Activated CD4-positive, alpha-beta T cell treated with anti-CD3 and anti-CD28 coated beads, Interleukin-2, amount 50 U/mL, for 16 hours (primary cell): Measurements from ENCODE around the gene ZCCHC14.
"Not testable (repeated sequence)": the region's sequence is repeated elsewhere in the genome, so short reads cannot be mapped to it uniquely, and the experiment has no call there.

Experiments
- DNase-seq: peaks from one replicate; pipeline ENCODE4 v3.0.0-alpha.2; 2020

Gene ZCCHC14

GRCh38 chr16:87495578-87496446, 3.0 kb upstream of the ZCCHC14 start:
- no peak for DNase-seq

- DNase-seq: no peak
These were observed 920 bp upstream of the ZCCHC14 start for GRCh38 chr16:87493608-87494280.

DNA sequence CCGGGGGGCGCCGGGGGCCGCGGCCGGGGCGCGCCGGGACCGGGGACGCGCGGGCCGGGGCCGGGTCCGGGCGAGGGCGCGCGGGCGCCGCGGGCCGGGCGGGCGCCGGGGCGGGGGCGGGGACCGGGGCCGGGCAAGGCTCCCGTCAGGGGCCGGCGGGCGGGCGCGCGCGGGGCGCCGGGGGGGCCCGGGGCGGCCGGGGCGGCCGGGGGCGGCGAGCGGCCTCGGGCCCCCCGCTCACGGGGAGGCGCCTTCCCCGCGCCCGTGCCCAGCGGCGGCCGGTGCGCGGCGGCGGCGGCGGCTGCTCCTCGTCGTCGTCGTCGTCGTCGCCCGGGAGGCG, 563 bp downstream of the ZCCHC14 start:
- DNase-seq: no peak

DNA sequence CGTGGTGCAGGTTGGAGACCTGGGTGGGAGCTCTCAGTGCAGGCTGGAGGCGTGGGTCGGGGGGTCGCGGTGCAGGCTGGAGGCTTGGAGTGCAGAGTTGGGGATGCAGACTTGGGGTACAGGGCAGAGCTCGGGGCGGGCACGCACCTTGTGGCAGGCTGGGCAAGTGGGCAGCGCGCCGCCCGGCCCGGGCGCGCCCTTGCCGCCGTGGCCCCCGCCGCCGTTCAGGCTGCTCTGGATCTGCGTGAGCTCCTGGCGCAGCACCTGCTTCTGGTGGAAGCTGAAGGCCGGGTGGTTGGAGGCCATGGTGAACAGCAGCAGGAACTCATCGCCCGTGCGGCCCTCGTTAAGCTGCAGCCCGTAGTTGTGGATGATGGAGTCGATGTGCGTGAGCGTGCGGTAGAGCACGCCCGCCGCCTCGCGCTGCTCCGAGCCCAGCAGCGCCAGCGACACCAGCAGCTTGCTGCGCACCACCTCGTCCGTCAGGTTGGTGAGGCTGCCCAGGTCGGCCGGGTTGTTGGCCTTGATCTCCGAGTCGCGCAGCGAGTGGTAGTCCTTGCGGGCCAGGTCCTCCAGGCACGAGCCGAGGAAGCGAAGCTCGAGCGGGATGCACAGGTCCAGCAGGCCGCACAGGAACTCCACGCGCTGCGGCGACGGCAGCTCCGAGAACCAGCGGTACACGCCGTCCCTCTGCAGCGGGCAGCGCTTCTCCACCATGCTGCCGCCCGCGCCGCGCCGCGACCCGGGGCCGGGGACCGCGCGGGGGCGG, 1.1 kb downstream of the ZCCHC14 start:
- no peak for DNase-seq

DNA sequence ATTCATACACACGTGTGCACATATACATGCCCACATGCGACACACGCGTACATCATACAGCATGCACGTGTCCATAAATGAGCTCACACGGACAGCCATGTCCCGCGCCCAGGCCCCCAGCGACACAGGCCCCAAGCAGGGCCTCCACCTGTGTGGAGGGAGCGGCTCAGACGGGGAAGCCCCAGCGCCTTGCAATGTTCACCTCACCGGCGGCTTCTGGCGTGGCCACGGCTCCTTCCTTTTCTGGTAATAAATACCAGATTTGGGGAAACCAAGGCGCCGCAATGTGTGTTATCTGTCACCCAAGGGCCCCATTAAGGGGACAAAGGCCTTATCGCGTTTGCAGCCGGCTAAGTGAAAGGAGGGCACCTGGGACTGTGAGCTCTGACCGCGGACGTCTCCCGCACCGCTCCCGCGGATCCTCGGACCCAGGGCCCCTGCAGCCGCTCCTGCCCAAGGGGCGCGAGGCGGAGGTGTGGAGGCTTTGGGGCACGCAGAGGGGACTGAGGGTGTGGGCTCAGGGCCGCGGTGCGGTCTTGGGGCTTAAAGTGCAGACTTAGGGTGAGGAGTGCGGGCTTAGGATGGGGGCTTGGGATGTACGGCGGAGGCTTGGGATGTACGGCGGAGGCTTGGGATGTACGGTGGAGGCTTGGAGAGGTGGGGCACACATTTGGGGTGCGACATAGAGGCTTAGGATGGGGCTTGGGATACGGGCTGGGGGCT, 1.9 kb downstream of the ZCCHC14 start:
- DNase-seq: peak; percentile 65

DNA sequence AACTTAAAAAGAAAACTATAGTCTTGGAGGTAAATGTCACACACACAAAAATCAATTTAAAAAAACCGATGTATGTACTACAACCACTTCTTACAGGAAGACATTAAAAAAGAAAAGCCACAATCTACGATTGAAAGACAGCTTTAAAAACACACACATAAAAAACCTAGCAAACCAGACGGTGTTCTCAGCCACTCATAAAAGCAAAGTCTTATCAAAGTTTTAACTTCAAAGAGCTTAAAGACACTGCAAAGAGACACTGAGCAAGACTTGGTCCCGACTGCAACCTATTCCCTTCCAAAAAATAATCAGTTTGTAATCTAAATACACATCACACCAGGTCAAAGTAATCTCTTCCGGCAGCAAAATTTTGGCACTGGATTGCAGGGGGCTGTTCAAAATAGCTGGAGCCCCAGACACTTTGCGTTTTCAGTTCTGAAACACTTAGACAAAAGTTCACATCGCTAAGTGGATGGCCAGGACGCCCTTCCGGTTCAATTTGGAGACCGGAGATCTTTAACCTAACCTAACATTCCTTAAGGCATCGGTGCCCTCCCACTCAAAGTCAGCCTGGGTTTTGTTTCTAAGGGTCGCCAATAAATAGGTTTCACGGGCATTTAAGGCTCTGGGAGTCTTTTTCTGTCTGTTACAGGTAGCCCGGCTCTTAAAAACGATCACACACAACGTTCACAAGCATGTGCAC, 2.6 kb downstream of the ZCCHC14 start:
- DNase-seq: no peak

GRCh38 chr16:87489434-87490045, 3.3 kb downstream of the ZCCHC14 start:
- no peak for DNase-seq

- DNase-seq: not testable (repeated sequence)
These were observed 3.9 kb downstream of the ZCCHC14 start for GRCh38 chr16:87488960-87489359.

GRCh38 chr16:87487361-87487924, 5.4 kb downstream of the ZCCHC14 start:
- no peak for DNase-seq

DNA sequence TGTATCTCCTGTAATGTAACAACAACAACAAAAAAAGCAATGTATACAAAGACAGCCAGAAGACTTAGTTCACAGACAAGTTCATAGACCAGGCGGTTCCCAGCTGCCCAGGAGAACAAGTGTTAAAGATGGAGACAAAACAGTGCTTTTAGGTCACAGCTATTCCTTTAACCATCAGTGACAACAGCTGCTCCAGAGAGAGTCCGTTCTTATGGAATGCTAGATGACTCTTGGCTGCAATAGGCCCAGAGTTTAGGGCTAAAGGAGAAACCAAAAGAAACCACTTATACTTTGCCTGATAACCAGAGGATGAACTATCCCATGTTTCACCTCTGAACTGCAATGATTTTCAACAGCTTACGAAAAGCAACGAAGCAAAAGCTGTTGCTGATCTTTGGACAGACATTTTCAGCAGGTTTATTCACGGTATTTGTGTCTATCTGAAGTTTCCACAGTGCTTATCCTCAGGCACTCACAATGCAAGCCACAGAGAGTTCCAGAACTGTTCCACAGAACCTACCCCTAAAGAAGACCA, 6.0 kb downstream of the ZCCHC14 start:
- DNase-seq: no peak

DNA sequence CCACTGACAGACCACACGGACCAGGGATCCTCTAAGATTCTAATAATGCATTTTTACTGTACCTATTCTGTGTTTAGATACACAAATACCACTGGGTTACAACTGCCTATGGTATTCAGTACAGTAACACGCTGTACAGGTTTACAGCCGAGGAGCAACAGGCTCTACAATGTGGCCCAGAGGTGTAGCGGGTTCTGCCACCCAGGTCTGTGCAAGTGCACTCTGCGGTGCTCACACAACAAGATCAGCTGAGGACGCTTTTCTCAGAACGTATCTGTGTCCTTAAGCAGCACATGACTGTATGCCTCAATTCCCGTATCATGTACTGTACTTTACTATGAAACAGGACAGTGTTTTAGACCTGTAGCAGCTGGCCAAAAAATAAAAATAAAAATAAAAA, 6.5 kb downstream of the ZCCHC14 start:
- no peak for DNase-seq

- DNase-seq: peak; percentile 77
These were observed 7.0 kb downstream of the ZCCHC14 start for GRCh38 chr16:87485792-87486191.

GRCh38 chr16:87484487-87485331, 8.1 kb downstream of the ZCCHC14 start:
- no peak for DNase-seq

DNA sequence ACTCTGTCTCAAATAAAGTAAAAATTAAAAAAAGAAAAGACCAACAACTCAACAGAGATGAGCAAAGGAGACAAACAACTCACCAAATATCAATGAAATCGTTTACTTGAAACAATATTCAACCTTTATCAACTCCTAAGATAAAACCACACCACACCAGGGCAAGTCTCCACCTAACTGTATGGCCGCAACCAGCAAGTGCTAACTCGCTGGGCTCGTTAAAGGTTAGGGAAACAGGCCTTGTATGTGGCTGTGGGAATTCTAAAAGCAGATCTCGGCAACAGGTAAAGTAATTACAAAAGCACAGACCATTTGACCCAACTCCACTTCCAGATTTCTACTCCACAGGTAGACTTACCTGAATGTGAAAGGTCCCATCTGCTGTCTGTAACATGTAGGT, 9.3 kb downstream of the ZCCHC14 start:
- DNase-seq: no peak

DNA sequence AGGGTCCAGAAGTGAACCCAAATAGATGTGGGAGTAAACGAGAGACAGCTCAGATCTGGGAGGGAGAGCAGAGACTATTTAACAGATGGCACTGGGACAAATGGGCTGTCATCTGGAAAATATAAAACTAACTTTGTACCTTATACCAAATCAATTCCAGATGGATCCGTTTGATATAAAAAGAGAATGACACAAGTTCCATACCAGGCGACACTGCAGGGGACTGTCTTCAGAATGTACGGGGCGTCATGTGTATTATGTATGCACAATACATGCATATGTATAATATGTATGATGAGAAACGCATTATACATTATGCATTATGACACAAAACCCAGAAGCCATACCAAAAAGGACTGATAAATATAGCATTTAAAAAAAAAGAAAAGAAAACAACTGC, 10.2 kb downstream of the ZCCHC14 start:
- not testable (repeated sequence) for DNase-seq

GRCh38 chr16:87482266-87482665, 10.6 kb downstream of the ZCCHC14 start:
- no peak for DNase-seq

DNA sequence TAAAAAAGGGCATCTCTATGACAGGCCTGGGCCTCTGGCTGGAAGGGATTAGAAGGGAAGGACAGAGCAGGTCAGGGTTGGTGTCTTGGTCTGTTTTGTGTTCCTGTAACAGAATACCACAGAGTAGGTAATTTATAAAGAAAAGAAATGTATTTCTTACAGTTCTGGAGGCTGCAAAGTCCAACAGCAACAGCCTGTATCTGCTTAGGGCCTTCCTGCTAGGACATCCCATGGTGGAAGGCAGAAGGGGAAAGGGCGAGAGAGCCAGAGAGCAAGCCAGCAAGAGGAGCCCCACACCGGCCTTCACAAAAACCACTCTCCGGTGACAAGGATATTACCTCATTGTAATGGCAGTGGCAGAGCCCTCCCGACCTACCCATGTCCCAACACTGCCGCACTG, 11.1 kb downstream of the ZCCHC14 start:
- not testable (repeated sequence) for DNase-seq

GRCh38 chr16:87477209-87477981, 15.4 kb downstream of the ZCCHC14 start:
- not testable (repeated sequence) for DNase-seq

DNA sequence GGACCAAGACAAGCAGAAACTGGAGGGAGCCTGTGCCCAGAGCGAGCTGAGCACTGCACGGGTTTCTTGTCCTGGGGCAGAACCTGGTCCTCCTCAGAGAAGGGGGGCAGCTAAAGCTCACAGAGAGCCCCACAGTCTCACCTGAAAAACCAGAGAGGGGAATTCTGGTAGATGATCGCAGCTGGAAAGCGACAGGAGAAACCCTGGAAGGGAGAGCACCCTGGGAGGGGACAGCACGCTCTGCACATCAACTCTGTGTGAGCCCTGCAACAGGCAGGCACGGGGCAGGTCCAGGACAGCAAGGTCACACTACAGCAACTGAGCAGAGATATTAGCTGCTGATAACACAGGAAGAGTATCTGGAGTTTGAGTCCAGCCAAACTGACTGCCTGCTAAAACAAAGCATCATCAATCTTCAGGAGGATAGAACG, 18.2 kb downstream of the ZCCHC14 start:
- no peak for DNase-seq
